HFFc6 (cell line): ENCODE data around the gene OR2S2. TPM values are rescaled to one million over a fixed set of nuclear protein-coding genes. Genes with fewer than 3 reads are reported as not detected.
A peak's percentile ranks its signal among the peaks of the same experiment; 100 is the strongest.
"Not testable (repeated sequence)": the region's sequence is repeated elsewhere in the genome, so short reads cannot be mapped to it uniquely, and the experiment has no call there.

ENCODE experiments used
- DNase-seq: peaks from one replicate; pipeline ENCODE4 v3.0.0-alpha.2; 2018
- H3K27ac Mint-ChIP-seq: 2 replicates; pipeline ENCODE4 v1.8.0; 2020; ENCODE audit warnings: mild to moderate bottlenecking, mixed read lengths
- H3K27me3 Mint-ChIP-seq: 2 replicates; pipeline ENCODE4 v1.8.0; 2021; ENCODE audit warnings: mild to moderate bottlenecking, moderate library complexity, mixed read lengths; ENCODE audit not compliant: insufficient read depth
- H3K36me3 Mint-ChIP-seq: 2 replicates; pipeline ENCODE4 v1.8.0; 2021; ENCODE audit warnings: low read depth, mixed read lengths
- H3K4me1 Mint-ChIP-seq: 2 replicates; pipeline ENCODE4 v1.8.0; 2020; ENCODE audit warnings: low read depth, mixed read lengths
- H3K4me3 Mint-ChIP-seq: 2 replicates; pipeline ENCODE4 v1.8.0; 2020; ENCODE audit warnings: mild to moderate bottlenecking, moderate library complexity, mixed read lengths
- H3K9me3 Mint-ChIP-seq: 2 replicates; pipeline ENCODE4 v1.8.0; 2020; ENCODE audit warnings: mild to moderate bottlenecking, mixed read lengths
- total RNA-seq, 6 experiments: library from RNA; stranded (reverse); fragmentation: NEBNext Ultra II Directional; extraction: Animal tissue kit (Norgen Biotek cat#: 25700); gene quantifications; 2 replicates in 1 of 6; 3 replicates in 5 of 6; pipeline ENCODE4 v1.2.3, GENCODE V29; 2021
- TF ChIP-seq, protein P1 (sequence below): fragments of 200-600 bp; sonication (generic); IDR thresholded peaks from 2 replicates; pipeline ENCODE4 v1.5.0; 2021; ENCODE audit warnings: antibody characterized with exemption, mild to moderate bottlenecking

Gene OR2S2
- total RNA-seq, 6 experiments from 2014 or later, result not detected

DNA sequence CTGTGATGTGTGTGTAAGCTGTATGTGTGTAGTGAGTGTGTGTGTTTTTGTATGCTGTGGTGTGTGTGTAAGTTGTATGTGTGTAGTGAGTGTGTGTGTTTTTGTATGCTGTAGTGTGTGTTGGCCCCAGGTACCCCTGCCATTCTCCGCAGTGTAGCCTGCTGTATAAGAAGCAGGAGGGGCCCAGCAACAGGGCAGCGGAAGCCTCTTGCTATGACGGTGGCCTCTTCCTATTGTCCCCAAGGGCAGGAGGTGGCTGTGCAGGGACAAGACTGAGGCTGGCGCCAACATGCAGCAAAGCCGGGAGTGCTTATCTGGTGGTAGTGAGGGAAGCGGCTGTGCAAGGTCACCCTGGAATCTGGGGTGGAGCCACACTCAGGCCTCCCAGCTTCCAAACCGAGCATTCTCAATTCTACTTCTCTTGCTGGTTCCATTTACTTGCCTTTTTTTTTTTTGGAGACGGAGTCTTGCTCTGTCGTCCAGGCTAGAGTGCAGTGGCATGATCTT lies 43.6 kb downstream of the OR2S2 start:
- Mint-ChIP-seq H3K4me1 (peaks cover 27% of the 10 kb centered on the region), H3K27ac (no peak overlapping the region), H3K36me3 (no peaks in the 10 kb centered on the region), H3K27me3 (peaks cover 2% of the 10 kb centered on the region), H3K9me3 (no peaks in the 10 kb centered on the region), H3K4me3 (no peak overlapping the region)
- TF ChIP-seq, protein P1, sequence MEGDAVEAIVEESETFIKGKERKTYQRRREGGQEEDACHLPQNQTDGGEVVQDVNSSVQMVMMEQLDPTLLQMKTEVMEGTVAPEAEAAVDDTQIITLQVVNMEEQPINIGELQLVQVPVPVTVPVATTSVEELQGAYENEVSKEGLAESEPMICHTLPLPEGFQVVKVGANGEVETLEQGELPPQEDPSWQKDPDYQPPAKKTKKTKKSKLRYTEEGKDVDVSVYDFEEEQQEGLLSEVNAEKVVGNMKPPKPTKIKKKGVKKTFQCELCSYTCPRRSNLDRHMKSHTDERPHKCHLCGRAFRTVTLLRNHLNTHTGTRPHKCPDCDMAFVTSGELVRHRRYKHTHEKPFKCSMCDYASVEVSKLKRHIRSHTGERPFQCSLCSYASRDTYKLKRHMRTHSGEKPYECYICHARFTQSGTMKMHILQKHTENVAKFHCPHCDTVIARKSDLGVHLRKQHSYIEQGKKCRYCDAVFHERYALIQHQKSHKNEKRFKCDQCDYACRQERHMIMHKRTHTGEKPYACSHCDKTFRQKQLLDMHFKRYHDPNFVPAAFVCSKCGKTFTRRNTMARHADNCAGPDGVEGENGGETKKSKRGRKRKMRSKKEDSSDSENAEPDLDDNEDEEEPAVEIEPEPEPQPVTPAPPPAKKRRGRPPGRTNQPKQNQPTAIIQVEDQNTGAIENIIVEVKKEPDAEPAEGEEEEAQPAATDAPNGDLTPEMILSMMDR, result no peak
- no peak for DNase-seq

DNA sequence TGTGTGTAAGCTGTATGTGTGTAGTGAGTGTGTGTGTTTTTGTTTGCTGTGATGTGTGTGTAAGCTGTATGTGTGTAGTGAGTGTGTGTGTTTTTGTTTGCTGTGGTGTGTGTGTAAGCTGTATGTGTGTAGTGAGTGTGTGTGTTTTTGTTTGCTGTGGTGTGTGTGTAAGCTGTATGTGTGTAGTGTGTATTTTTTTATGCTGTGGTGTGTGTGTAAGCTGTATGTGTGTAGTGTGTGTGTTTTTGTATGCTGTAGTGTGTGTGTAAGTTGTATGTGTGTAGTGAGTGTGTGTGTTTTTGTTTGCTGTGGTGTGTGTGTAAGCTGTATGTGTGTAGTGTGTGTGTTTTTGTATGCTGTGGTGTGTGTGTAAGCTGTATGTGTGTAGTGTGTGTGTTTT lies 44.5 kb downstream of the OR2S2 start:
- H3K36me3 Mint-ChIP-seq, H3K27ac Mint-ChIP-seq, H3K9me3 Mint-ChIP-seq, H3K27me3 Mint-ChIP-seq, H3K4me3 Mint-ChIP-seq, DNase-seq: not testable (repeated sequence)
- H3K4me1 Mint-ChIP-seq, result peaks cover 26% of the 10 kb centered on the region

DNA sequence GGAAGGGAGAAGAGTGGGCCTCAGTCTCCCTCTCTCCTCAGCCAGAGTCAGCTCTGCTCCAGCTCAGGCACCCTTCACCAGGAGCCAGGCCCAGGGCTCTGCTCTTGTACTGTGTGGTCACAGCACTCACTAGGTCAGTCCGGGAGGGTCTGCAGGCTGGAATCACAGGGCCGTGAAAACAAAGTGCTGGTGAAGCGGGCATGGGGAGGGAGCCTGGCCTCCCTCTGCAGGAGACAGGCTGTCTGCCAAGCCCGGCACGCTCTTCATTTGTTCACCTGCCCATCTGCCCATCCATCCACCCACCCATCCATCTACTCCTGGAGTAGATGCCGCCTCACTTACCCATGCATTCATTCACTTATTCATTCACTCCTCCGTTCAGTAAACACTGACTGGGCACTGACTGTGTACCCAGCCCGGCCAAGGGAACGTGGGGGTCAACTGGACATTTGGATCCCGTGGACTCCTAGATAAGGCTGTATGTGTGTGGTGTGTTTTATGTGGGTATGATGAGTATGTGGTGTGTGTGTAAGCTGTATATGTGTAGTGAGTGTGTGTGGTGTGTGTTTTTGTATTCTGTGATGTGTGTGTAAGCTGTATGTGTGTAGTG lies 45.1 kb downstream of the OR2S2 start:
- Mint-ChIP-seq H3K36me3 (no peaks in the 10 kb centered on the region), H3K27me3 (peaks cover 2% of the 10 kb centered on the region), H3K9me3 (no peaks in the 10 kb centered on the region), H3K27ac (no peak overlapping the region), H3K4me3 (no peak overlapping the region), H3K4me1 (peaks cover 31% of the 10 kb centered on the region)
- no peak for DNase-seq
- TF ChIP-seq, protein P1, result no peak

DNA sequence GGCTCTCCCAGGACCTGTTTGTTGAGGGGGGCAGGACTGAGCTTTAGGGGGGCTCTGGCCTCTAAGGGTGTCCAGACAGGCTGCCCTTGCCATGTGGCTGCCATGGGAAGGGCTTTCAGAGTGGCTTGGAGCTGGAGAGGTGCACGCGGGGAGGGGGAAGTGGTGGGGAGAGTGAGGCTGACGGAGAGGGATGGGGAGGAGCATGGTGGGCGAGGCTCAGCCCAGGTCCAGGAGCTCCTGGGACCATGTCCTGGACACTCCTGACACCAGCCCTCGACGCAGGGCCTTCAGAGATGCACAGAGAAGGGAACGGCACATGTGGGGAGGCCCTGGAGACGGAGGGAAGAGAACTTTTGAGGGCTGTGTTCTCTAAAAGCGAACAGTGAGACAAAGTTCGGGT lies 46.3 kb downstream of the OR2S2 start:
- H3K4me3 Mint-ChIP-seq, result no peak overlapping the region
- no peaks in the 10 kb centered on the region for H3K36me3 Mint-ChIP-seq
- TF ChIP-seq, protein P1, result no peak
- H3K27ac Mint-ChIP-seq, result no peak overlapping the region
- no peaks in the 10 kb centered on the region for H3K9me3 Mint-ChIP-seq
- DNase-seq, result no peak
- H3K4me1 Mint-ChIP-seq, result peaks cover 43% of the 10 kb centered on the region
- H3K27me3 Mint-ChIP-seq, result peaks cover 2% of the 10 kb centered on the region

DNA sequence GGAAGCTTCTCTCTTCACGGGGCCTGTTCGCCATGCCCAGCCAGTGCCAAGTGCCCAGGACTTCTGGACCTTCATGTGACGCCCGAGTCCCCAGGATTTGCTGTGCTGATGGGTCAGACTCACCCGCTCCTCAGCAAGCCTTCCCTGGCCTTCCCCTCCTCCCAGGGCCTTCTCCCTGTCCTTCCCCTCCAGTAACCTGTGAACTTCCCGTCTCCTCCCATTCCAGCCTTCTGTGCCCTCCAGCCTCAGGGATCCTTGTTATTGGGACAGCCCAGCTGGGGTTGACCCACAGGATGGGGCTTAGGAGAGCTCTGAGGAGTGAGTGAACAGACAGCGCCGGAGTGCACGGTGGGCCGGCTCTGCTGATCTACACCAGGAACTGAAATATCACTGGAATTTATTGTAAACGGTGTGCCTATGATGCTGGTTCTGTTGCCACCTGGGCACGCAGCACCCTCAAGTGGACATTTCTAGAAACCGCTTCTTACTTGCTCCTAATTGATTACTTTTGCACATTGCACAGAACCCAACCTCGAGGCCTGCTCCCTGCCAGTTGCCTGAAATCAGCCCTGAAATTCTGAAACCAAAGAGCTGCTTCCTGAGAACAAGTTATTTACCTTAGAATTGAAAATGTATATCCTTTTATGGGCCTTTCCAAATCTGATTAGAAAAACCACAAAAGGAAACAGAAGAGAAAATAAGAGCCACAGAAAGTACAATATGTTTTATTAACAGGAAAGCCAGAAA lies 47.2 kb downstream of the OR2S2 start:
- peak overlapping the region; percentile 79 for H3K27ac Mint-ChIP-seq

More for the DNA sequence above, 47.2 kb downstream of the OR2S2 start:
- H3K9me3 Mint-ChIP-seq, result no peaks in the 10 kb centered on the region
- TF ChIP-seq, protein P1, result peak; percentile 79
- H3K4me1 Mint-ChIP-seq, result peaks cover 52% of the 10 kb centered on the region
- peak; percentile 39 for DNase-seq
- peaks cover 2% of the 10 kb centered on the region for H3K27me3 Mint-ChIP-seq
- H3K4me3 Mint-ChIP-seq, result no peak overlapping the region
- no peaks in the 10 kb centered on the region for H3K36me3 Mint-ChIP-seq
